ENCODE measurements around the gene HILPDA.

- TF ChIP-seq CTCF (IDR thresholded peaks at IDR 0.05; ENCODE audit: insufficient read depth, low read depth, low read length) (no peak), EZH2 (IDR thresholded peaks at IDR 0.05; ENCODE audit: insufficient read depth, low read length) (no peak)
These were observed 47.6 kb upstream of the HILPDA start for GRCh38 chr7:128407751-128408708.
